GM20431 (cell line): ENCODE data around the gene GTPBP6.
"Not testable (repeated sequence)": the region's sequence is repeated elsewhere in the genome, so short reads cannot be mapped to it uniquely, and the experiment has no call there.

Experiments
- in situ Hi-C: fragments of 300-500 bp; cut with MseI, MboI; formaldehyde crosslinking; loops from one replicate; pipeline ENCODE4 v1.15.0; 2020; ENCODE audit warnings: low sequenced_read_pairs; ENCODE audit not compliant: unreplicated experiment

GTPBP6 gene

GRCh38 chrX:338281-338835 lies 19.8 kb upstream of the GTPBP6 start:
- in situ Hi-C loops: no loop called here

GRCh38 chrX:337331-337831 lies 18.8 kb upstream of the GTPBP6 start:
- in situ Hi-C loops: no loop called here

- in situ Hi-C loops: no loop called here
Measured at GRCh38 chrX:336227-336626, 17.6 kb upstream of the GTPBP6 start.

- in situ Hi-C loops: no loop called here
Measured at GRCh38 chrX:335758-336155, 17.2 kb upstream of the GTPBP6 start.

- in situ Hi-C loops: no loop called here
Measured at GRCh38 chrX:334971-335757, 16.6 kb upstream of the GTPBP6 start.

GRCh38 chrX:334331-334891 lies 15.8 kb upstream of the GTPBP6 start:
- in situ Hi-C loops: no loop called here

- in situ Hi-C loops: no loop called here
Measured at GRCh38 chrX:333611-334311, 15.2 kb upstream of the GTPBP6 start.

- in situ Hi-C loops: no loop called here
Measured at GRCh38 chrX:332916-333610, 14.5 kb upstream of the GTPBP6 start.

GRCh38 chrX:332496-332860 lies 13.9 kb upstream of the GTPBP6 start:
- in situ Hi-C loops: no loop called here

GRCh38 chrX:331825-332495 lies 13.4 kb upstream of the GTPBP6 start:
- in situ Hi-C loops: no loop called here

- in situ Hi-C loops: no loop called here
Measured at GRCh38 chrX:331151-331824, 12.7 kb upstream of the GTPBP6 start.

GRCh38 chrX:330726-331150 lies 12.1 kb upstream of the GTPBP6 start:
- in situ Hi-C loops: no loop called here

- in situ Hi-C loops: not testable (repeated sequence)
Measured at GRCh38 chrX:330141-330725, 11.6 kb upstream of the GTPBP6 start.

GRCh38 chrX:329291-329910 lies 10.8 kb upstream of the GTPBP6 start:
- in situ Hi-C loops: no loop called here

- in situ Hi-C loops: no loop called here
Measured at GRCh38 chrX:327660-328126, 9.1 kb upstream of the GTPBP6 start.

- in situ Hi-C loops: not testable (repeated sequence)
Measured at GRCh38 chrX:324664-325063, 6.1 kb upstream of the GTPBP6 start.

GRCh38 chrX:323721-324628 lies 5.4 kb upstream of the GTPBP6 start:
- in situ Hi-C loops: no loop called here
